ENCODE data around the gene UBXN4. TPM values are rescaled to one million over a fixed set of nuclear protein-coding genes. Genes with fewer than 3 reads are reported as not detected.

The UBXN4 gene
- total RNA-seq, 1 donor from 2014 or later = 58.1 TPM

DNA sequence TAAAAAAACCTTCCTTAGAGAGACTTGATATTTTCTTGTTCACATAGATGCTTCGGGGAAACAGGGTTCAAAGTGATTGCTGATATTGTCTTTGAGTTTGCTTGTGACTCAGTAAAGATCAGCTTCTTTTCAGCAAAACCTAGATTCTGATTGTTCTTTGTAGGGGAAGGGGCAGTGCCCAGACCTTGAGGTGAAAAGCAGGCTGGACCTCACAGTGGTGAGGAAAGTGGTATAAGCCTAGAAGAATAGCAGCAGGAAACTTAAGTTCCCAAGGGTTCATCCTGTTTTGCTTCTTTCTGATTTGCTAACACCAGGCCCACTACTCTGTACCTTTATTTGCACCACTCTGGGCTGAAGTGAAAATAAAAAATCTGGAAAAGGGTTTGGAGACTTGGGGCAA lies 20.9 kb downstream of the UBXN4 start:
- no peaks in the 10 kb centered on the region for H3K4me1 ChIP-seq
- peaks cover 5% of the 10 kb centered on the region for H3K9me3 ChIP-seq (replicated peaks)
- intact Hi-C loops (cut with micrococcal nuclease) = no loop called here
- H3K27me3 ChIP-seq (ENCODE audit: low read depth) = no peaks in the 10 kb centered on the region
- peaks cover 99% of the 10 kb centered on the region for H3K36me3 ChIP-seq
- H3K27ac ChIP-seq (replicated peaks) = no peak overlapping the region
- no peak for DNase-seq
- no peak for TF ChIP-seq CTCF (IDR thresholded peaks at IDR 0.05; ENCODE audit: borderline replicate concordance)
- H3K4me3 ChIP-seq = no peak overlapping the region

GRCh38 chr2:135768863-135769262 lies 27.2 kb downstream of the UBXN4 start:
- Histone ChIP-seq H3K4me3 (no peak overlapping the region), H3K9me3 (replicated peaks) (no peaks in the 10 kb centered on the region), H3K36me3 (peaks cover 97% of the 10 kb centered on the region), H3K27me3 (ENCODE audit: low read depth) (no peaks in the 10 kb centered on the region), H3K27ac (replicated peaks) (no peak overlapping the region), H3K4me1 (no peaks in the 10 kb centered on the region)
- intact Hi-C loops (cut with micrococcal nuclease) = no loop called here
- no peak for TF ChIP-seq CTCF (IDR thresholded peaks at IDR 0.05; ENCODE audit: borderline replicate concordance)
- no peak for DNase-seq

GRCh38 chr2:135773319-135773718 lies 31.7 kb downstream of the UBXN4 start:
- intact Hi-C loops (cut with micrococcal nuclease) = no loop called here
- H3K27me3 ChIP-seq (ENCODE audit: low read depth) = no peaks in the 10 kb centered on the region
- H3K4me3 ChIP-seq = no peak overlapping the region
- TF ChIP-seq CTCF (IDR thresholded peaks at IDR 0.05; ENCODE audit: borderline replicate concordance) = no peak
- H3K36me3 ChIP-seq = peaks cover 94% of the 10 kb centered on the region
- H3K4me1 ChIP-seq = peaks cover 6% of the 10 kb centered on the region
- no peak overlapping the region for H3K27ac ChIP-seq (replicated peaks)
- DNase-seq = no peak
- no peaks in the 10 kb centered on the region for H3K9me3 ChIP-seq (replicated peaks)

DNA sequence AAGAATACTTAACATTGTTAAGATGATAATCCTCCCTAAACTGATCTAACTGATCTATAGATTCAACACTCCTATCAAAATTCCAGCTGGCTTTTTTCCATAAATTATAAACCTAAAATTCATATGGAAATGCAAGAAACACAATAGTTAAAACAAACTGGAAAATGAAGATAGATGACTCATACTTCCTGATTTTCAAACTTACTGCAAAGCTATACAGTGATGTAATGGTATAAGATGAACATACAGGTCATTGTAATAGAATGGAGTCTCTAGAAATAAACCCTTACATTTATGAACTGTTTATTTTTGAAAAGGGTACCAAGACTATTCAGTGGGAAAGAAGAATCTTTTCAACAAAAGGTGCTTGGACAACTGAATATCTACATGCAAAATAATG lies 32.3 kb downstream of the UBXN4 start:
- Histone ChIP-seq H3K27me3 (ENCODE audit: low read depth) (no peaks in the 10 kb centered on the region), H3K9me3 (replicated peaks) (no peaks in the 10 kb centered on the region), H3K4me3 (no peak overlapping the region), H3K27ac (replicated peaks) (no peak overlapping the region), H3K4me1 (peaks cover 6% of the 10 kb centered on the region), H3K36me3 (peaks cover 94% of the 10 kb centered on the region)
- DNase-seq = no peak
- no peak for TF ChIP-seq CTCF (IDR thresholded peaks at IDR 0.05; ENCODE audit: borderline replicate concordance)
- intact Hi-C loops (cut with micrococcal nuclease) = no loop called here

DNA sequence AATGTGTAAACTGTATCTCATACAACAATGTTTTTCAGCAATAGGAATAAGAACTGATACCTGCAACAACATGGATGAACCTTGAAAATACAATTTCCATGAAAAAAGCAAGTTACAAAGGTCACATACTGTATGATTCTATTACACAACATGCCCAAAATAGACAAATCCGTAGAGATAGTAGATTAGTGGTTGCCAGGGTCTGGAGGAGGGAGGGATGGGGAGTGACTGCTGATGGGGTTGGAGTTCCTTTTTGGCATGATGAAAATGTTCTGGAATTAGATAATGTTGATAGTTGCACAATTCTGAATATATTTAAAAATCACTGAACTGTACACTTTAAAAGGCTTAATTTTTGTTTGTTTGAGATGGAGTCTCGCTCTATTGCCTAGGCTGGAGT lies 33.8 kb downstream of the UBXN4 start:
- intact Hi-C loops (cut with micrococcal nuclease) = no loop called here
- Histone ChIP-seq H3K4me1 (peaks cover 6% of the 10 kb centered on the region), H3K27ac (replicated peaks) (no peak overlapping the region), H3K4me3 (no peak overlapping the region), H3K9me3 (replicated peaks) (no peaks in the 10 kb centered on the region), H3K36me3 (peaks cover 93% of the 10 kb centered on the region), H3K27me3 (ENCODE audit: low read depth) (no peaks in the 10 kb centered on the region)
- no peak for TF ChIP-seq CTCF (IDR thresholded peaks at IDR 0.05; ENCODE audit: borderline replicate concordance)
- DNase-seq = no peak

GRCh38 chr2:135776367-135776766 lies 34.7 kb downstream of the UBXN4 start:
- H3K9me3 ChIP-seq (replicated peaks) = no peaks in the 10 kb centered on the region
- no peak overlapping the region for H3K4me3 ChIP-seq
- no peak for DNase-seq
- intact Hi-C loops (cut with micrococcal nuclease) = no loop called here
- H3K27ac ChIP-seq (replicated peaks) = no peak overlapping the region
- peaks cover 6% of the 10 kb centered on the region for H3K4me1 ChIP-seq
- no peaks in the 10 kb centered on the region for H3K27me3 ChIP-seq (ENCODE audit: low read depth)
- H3K36me3 ChIP-seq = peaks cover 93% of the 10 kb centered on the region
- no peak for TF ChIP-seq CTCF (IDR thresholded peaks at IDR 0.05; ENCODE audit: borderline replicate concordance)

All from left ventricle myocardium inferior (tissue), 1 donor.